NOMO-1 treated with DMSO at 0.1 percent for 48 hours (cell line): ENCODE measurements around the gene SWT1.

ENCODE experiments used
- DNase-seq: peaks from one replicate; lab custom pipeline; 2025; ENCODE audit not compliant: unreplicated experiment; lab: John Stamatoyannopoulos, UW

Gene SWT1

GRCh38 chr1:185156854-185157598, at the start of gene SWT1, which contains the start of gene TRMT1L:
Gene SWT1 (plus strand): TSS chr1:185157167. CDS start chr1:185160842, 3,675 bp downstream.
Gene TRMT1L (minus strand): TSS chr1:185156953. CDS start chr1:185156712, 241 bp downstream.
- DNase-seq = peak; percentile 100

GRCh38 chr1:185108321-185108720, 48.6 kb upstream of the SWT1 start:
- DNase-seq = no peak

- no peak for DNase-seq
Measured at GRCh38 chr1:185110145-185110544, 46.8 kb upstream of the SWT1 start.

GRCh38 chr1:185111873-185112272, 45.1 kb upstream of the SWT1 start:
- DNase-seq = no peak

GRCh38 chr1:185112356-185112755, 44.6 kb upstream of the SWT1 start:
- no peak for DNase-seq

GRCh38 chr1:185129708-185130107, 27.3 kb upstream of the SWT1 start:
- no peak for DNase-seq

GRCh38 chr1:185132534-185132933, 24.4 kb upstream of the SWT1 start:
- DNase-seq = no peak

GRCh38 chr1:185137896-185138545, 18.9 kb upstream of the SWT1 start:
- no peak for DNase-seq

GRCh38 chr1:185139246-185139645, 17.7 kb upstream of the SWT1 start:
- no peak for DNase-seq

- no peak for DNase-seq
Measured at GRCh38 chr1:185144233-185144632, 12.7 kb upstream of the SWT1 start.

- DNase-seq = no peak
Measured at GRCh38 chr1:185151215-185151614, 5.8 kb upstream of the SWT1 start.

- no peak for DNase-seq
Measured at GRCh38 chr1:185152187-185152767, 4.7 kb upstream of the SWT1 start.

- no peak for DNase-seq
Measured at GRCh38 chr1:185154912-185155513, 2.0 kb upstream of the SWT1 start.

GRCh38 chr1:185155600-185156287, 1.2 kb upstream of the SWT1 start:
- DNase-seq = peak; percentile 56

GRCh38 chr1:185156288-185156853, 596 bp upstream of the SWT1 start:
- DNase-seq = no peak

GRCh38 chr1:185157599-185158412, 839 bp downstream of the SWT1 start:
- DNase-seq = peak; percentile 18

GRCh38 chr1:185158800-185159199, 1.8 kb downstream of the SWT1 start:
- DNase-seq = no peak

- DNase-seq = no peak
Measured at GRCh38 chr1:185159966-185160365, 3.0 kb downstream of the SWT1 start.

GRCh38 chr1:185162491-185162890, 5.5 kb downstream of the SWT1 start:
- no peak for DNase-seq

- DNase-seq = no peak
Measured at GRCh38 chr1:185166106-185166505, 9.1 kb downstream of the SWT1 start.
